Stimulated activated CD4-positive, alpha-beta T cell treated with anti-CD3 and anti-CD28 coated beads, Interleukin-4, amount 100 ng/mL, for 24 hours (primary cell): ENCODE results near the gene ARPC2.
"Not testable (repeated sequence)": the region's sequence is repeated elsewhere in the genome, so short reads cannot be mapped to it uniquely, and the experiment has no call there.

Experiments used
- DNase-seq: peaks from one replicate; pipeline ENCODE4 v3.0.0-alpha.2; 2020

Gene ARPC2

GRCh38 chr2:218216674-218217359 lies at the start of gene ARPC2:
Gene ARPC2, plus strand, starts transcription at chr2:218217189. Its CDS starts 282 bp downstream, at chr2:218217471.
- peak; percentile 94 for DNase-seq

- no peak for DNase-seq
Observed at GRCh38 chr2:218168016-218168415, 49.0 kb upstream of the ARPC2 start.

- peak; percentile 74 for DNase-seq
Observed at GRCh38 chr2:218168635-218169462, 48.1 kb upstream of the ARPC2 start.

GRCh38 chr2:218169757-218170546 lies 47.0 kb upstream of the ARPC2 start:
- DNase-seq, result no peak

GRCh38 chr2:218171744-218172143 lies 45.2 kb upstream of the ARPC2 start:
- DNase-seq, result not testable (repeated sequence)

GRCh38 chr2:218172845-218173244 lies 44.1 kb upstream of the ARPC2 start:
- DNase-seq, result no peak

- DNase-seq, result no peak
Observed at GRCh38 chr2:218179782-218180181, 37.2 kb upstream of the ARPC2 start.

GRCh38 chr2:218180467-218181114 lies 36.4 kb upstream of the ARPC2 start:
- no peak for DNase-seq

GRCh38 chr2:218184331-218184730 lies 32.7 kb upstream of the ARPC2 start:
- DNase-seq, result no peak

- peak; percentile 70 for DNase-seq
Observed at GRCh38 chr2:218186355-218186766, 30.6 kb upstream of the ARPC2 start.

GRCh38 chr2:218186876-218187275 lies 30.1 kb upstream of the ARPC2 start:
- DNase-seq, result no peak

- DNase-seq, result no peak
Observed at GRCh38 chr2:218187296-218188015, 29.5 kb upstream of the ARPC2 start.

GRCh38 chr2:218188528-218188927 lies 28.5 kb upstream of the ARPC2 start:
- no peak for DNase-seq

- no peak for DNase-seq
Observed at GRCh38 chr2:218192902-218193430, 24.0 kb upstream of the ARPC2 start.

GRCh38 chr2:218193701-218194100 lies 23.3 kb upstream of the ARPC2 start:
- DNase-seq, result no peak

- DNase-seq, result no peak
Observed at GRCh38 chr2:218194880-218195279, 22.1 kb upstream of the ARPC2 start.

GRCh38 chr2:218196974-218197373 lies 20.0 kb upstream of the ARPC2 start:
- DNase-seq, result no peak

- no peak for DNase-seq
Observed at GRCh38 chr2:218202266-218202665, 14.7 kb upstream of the ARPC2 start.

GRCh38 chr2:218209078-218209477 lies 7.9 kb upstream of the ARPC2 start:
- DNase-seq, result no peak

- no peak for DNase-seq
Observed at GRCh38 chr2:218214116-218214515, 2.9 kb upstream of the ARPC2 start.

GRCh38 chr2:218216336-218216673 lies 684 bp upstream of the ARPC2 start:
- DNase-seq, result no peak
